Activated CD4-positive, alpha-beta T cell treated with anti-CD3 and anti-CD28 coated beads, Interleukin-2, amount 50 U/mL, for 1 hour (primary cell): ENCODE data around the gene SERINC2.
"Not testable (repeated sequence)": the region's sequence is repeated elsewhere in the genome, so short reads cannot be mapped to it uniquely, and the experiment has no call there.

Experiments used
- DNase-seq: peaks from one replicate; pipeline ENCODE4 v3.0.0-alpha.2; 2020

The SERINC2 gene

GRCh38 chr1:31472673-31473072 lies 59.7 kb downstream of the SERINC2 start:
- not testable (repeated sequence) for DNase-seq

GRCh38 chr1:31473508-31473907 lies 60.5 kb downstream of the SERINC2 start:
- not testable (repeated sequence) for DNase-seq

- not testable (repeated sequence) for DNase-seq
Measured at GRCh38 chr1:31474567-31474966, 61.6 kb downstream of the SERINC2 start.

DNA sequence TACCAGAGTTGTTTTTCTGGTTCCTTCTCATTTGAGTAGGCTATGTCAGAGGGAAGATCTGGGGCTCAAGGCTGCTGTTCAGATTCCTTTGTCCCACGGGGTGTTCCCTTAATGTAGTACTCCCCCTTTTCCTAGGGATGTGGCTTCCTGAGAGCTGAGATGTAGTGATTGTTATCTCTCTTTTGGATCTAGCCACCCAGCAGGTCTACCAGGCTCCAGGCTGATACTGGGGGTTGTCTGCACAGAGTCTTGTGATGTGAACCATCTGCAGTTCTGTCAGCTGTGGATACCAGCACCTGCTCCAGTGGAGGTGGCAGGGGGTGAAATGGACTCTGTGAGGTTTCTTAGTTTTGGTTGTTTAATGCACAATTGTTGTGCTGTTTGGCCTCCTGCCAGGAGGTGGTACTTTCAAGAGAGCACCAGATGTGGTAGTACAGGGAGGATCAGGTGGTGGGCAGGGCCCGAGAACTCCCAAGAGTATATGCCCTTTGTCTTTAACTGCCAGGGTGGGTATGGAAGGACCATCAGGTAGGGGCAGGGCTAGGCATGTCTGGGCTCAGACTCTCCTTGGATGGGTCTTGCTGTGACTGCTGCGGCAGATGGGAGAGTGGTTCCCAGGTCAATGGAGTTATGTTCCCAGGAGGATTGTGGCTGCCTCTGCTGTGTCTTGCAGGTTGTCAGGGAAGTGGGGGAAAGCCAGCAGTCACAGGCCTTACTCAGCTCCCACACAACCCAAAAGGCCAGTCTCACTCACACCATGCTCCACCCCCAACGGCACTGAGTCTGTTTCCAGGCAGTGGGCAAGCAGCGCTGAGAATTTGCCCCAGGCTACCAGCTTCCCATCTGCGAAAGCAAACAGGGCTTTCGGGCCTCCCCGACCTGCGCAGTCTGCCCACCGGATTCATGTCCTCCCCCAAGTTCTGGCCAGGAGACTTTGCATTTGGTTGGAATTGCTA lies 64.2 kb downstream of the SERINC2 start:
- no peak for DNase-seq

DNA sequence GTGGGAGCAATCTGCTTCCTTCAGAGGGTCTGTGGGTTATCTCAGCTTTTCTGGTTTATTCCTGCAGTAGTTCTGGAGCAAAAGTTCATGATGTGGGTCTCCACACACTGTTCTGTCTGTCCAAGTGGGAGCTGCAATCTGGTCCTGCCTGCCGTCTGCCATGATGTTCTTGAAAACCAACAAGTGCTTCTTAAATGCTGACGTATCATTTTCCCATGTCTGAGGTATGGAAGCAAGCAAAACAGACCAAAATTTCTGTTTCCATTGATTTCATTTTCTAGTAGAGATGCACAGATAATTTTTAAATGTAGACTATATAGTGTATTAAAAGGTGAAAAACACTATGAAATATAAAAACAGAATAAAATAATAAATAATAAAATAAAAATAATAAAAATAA lies 65.2 kb downstream of the SERINC2 start:
- DNase-seq: no peak

DNA sequence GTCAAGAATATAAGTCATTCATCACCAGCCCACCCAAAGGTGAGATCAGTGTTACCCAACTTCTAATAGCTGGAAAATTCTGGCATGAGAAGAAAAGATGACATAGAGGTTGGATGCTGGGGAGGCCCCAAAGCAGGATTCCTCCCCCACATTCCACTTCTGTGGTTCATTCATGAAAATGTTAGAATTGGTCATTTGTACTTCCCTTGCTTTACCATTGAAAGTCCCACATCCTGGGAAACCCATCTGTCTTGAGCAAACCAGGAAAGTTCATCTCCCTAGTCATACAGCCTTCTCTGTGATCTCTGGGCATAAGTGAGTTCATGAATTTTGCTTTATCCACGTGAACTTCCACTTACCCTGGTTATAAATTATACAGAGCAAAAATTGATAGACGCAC lies 66.8 kb downstream of the SERINC2 start:
- no peak for DNase-seq

DNA sequence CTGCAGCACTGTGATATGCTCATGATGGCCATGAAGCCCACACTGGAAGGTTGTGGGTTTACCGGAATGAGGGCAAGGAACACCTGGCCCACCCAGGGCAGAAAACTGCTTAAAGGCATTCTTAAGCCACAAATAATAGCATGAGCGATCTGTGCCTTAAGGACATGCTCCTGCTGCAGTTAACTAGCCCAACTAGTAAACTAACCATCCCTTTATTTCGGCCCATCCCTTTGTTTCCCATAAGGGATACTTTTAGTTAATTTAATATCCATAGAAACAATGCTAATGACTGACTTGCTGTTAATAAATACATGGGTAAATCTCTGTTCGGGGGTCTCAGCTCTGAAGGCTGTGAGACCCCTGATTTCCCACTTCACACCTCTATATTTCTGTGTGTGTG lies 67.4 kb downstream of the SERINC2 start:
- DNase-seq: not testable (repeated sequence)

GRCh38 chr1:31482482-31483011 lies 69.5 kb downstream of the SERINC2 start:
- no peak for DNase-seq

GRCh38 chr1:31483012-31483946 lies 70.3 kb downstream of the SERINC2 start:
- DNase-seq: no peak
